IPS-NIHi7 (cell line): ENCODE measurements around the gene MOSPD3.

Experiments used
- DNase-seq: peaks from one replicate; pipeline ENCODE4 v3.0.0; 2012; ENCODE audit warnings: mixed read lengths; ENCODE audit errors: extremely low spot score

MOSPD3 gene

GRCh38 chr7:100590077-100590737 lies 22.1 kb upstream of the MOSPD3 start:
- no peak for DNase-seq

DNA sequence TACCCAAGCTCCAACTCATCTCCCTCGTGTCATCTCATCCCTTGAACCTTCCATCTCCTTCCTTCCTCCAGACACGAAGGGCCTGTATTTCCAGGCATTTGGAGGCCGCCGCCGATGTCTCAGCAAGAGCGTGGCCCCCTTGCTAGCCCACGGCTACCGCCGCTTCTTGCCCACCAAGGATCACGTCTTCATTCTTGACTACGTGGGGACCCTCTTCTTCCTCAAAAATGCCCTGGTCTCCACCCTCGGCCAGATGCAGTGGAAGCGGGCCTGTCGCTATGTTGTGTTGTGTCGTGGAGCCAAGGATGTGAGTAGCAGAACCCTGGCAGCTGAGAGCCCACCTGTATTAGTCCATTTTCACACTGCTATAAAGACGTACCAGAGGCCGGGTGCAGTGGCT lies 20.7 kb upstream of the MOSPD3 start:
- DNase-seq, result no peak

GRCh38 chr7:100595188-100595587 lies 17.2 kb upstream of the MOSPD3 start:
- DNase-seq, result no peak

- DNase-seq, result no peak
Measured at GRCh38 chr7:100598425-100598824, 13.9 kb upstream of the MOSPD3 start.

DNA sequence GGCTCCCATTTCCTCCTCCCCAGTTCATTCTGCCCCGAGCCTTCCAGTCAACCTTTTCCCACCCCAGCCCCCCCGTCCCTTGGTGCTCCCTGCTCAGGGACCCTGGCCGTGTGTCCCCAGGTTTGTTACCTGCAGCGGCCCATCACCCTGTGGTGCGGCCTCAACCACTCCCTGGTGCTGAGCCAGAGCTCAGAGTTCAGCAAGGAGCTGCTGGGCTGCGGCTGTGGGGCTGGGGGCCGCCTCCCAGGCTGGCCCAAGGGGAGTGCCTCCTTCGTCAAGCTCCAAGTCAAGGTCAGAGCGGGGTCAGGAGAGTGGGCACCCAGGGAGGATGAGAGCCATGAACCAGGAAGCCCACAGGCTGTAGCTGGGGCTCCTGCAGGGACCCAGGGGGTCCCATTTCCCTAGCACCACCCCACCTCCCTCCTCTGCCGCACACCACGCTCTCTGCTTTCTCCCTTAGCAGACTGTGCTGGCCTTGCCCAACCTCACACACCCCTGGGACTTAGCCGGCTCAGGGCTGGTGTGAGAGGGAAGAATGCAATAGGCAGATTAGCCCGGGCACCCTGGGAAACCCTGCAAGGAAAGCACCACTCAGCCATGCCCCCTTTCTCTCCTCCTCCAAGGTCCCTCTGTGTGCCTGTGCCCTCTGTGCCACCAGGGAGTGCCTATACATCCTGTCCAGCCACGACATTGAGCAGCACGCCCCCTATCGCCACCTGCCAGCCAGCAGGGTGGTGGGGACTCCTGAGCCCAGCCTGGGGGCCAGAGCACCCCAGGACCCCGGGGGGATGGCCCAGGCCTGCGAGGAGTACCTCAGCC lies 12.2 kb upstream of the MOSPD3 start:
- no peak for DNase-seq

GRCh38 chr7:100600730-100601038 lies 11.7 kb upstream of the MOSPD3 start:
- no peak for DNase-seq

DNA sequence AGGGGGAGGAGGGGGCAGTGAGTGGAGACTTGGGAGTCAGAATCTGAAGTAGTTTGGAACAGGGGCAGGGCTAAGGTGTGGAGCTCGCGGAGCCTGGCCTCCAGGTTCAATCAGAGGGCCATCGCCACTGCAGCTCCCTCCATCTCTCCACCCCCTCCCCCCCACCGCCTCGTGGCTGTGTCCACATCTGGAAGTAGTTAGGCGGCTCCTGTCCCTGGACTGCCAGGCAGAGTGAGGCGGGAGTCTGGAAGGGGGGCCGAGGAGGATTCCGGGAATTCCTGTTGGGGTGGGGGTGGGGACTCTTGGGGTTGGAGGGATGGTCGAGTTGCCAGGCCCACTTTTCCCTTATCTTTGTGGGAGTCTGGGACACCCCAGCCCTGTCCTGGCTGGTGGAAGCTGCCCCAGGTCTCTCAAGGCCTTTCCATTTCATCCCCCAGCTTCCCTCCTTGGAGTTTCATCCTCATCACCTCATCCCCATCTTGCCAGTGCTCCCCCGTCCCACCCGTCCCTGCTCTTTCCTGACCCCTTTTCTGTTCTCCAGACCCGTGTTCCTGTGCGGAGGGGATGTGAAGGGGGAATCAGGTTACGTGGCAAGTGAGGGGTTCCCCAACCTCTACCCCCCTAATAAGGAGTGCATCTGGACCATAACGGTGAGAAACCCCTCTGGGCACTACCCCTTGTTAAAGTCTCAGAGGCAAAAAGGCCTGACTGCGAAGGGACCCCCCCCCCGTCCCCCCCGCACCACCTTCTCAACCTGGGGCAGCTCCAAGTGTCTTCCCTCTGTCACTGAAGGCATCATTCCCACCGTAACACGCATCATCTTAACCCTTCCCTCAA lies 9.2 kb upstream of the MOSPD3 start:
- peak; percentile 73 for DNase-seq

DNA sequence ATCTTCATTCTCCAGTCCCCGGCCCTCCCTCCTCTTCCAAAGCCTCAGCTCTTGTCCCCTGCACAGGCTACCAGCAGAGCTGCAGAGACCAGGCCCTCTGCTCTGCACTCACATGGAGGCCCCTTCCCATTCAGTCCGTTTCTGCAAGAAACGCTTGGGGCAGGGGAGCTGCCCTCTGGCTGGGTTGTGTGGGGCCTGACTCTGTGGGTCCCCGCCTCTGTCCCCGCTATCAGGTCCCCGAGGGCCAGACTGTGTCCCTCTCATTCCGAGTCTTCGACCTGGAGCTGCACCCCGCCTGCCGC lies 8.7 kb upstream of the MOSPD3 start:
- peak; percentile 48 for DNase-seq

- DNase-seq, result peak; percentile 88
Measured at GRCh38 chr7:100604028-100604975, 8.0 kb upstream of the MOSPD3 start.

GRCh38 chr7:100604976-100605911 lies 7.1 kb upstream of the MOSPD3 start:
- DNase-seq, result peak; percentile 38

DNA sequence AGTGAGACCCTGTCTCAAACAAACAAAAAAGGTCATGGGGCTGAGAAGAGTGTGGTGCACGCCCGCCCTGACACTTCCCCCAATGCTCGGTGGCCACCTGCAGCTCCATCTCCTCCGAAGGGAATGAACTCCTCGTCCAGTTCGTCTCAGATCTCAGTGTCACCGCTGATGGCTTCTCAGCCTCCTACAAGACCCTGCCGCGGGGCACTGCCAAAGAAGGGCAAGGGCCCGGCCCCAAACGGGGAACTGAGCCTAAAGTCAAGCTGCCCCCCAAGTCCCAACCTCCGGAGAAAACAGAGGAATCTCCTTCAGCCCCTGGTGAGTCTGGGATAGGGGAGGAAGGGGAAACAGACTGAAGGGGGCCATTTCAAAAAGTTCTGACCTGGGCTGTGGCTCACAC lies 6.0 kb upstream of the MOSPD3 start:
- DNase-seq, result no peak

DNA sequence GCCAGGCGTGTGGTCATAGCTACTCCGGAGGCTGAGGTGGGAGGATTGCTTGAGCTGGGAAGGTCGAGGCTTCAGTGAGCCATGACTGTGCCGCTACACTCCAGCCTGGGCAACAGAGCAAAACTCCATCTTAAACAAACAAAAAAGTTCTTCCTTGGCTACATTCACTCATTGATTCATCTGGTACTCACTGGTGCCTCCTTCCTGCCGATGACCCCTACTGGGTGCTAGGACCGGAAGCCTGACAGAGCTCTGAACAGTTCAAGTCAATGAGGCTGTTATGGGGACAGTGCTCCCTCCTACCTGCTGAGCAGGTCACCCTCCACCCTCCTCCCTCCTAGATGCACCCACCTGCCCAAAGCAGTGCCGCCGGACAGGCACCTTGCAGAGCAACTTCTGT lies 5.2 kb upstream of the MOSPD3 start:
- no peak for DNase-seq

GRCh38 chr7:100609958-100610357 lies 2.4 kb upstream of the MOSPD3 start:
- DNase-seq, result no peak

DNA sequence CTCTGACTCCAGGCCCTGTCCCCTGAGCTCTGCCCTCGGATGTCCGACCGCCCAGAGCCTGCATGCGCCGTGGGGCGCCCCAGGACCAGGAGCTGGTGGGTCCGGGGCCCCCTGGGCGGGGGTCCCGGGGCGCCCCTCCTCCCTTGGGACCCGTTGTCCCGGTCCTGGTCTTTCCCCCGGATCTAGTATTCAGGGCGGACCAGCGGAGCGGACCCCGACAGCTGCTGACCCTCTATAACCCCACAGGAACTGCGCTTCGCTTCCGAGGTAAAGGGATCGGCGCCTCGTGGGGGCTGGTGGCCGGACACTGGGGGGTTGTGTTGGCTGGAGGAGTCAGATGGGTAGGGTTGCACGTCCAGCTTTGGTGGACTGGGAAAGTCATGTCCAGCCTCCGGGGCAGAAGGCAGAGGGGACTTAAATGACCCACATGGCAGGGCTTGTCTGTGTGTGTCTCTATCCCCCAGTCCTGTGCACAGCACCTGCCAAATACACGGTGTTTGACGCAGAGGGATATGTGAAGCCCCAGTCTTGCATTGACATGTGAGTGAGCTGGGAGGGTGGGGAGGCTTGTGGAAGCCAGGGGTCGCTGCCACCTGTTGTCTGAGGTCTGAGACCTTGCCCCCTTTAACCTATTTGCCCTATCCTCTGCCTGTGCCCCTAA lies 520 bp downstream of the MOSPD3 start:
- no peak for DNase-seq

DNA sequence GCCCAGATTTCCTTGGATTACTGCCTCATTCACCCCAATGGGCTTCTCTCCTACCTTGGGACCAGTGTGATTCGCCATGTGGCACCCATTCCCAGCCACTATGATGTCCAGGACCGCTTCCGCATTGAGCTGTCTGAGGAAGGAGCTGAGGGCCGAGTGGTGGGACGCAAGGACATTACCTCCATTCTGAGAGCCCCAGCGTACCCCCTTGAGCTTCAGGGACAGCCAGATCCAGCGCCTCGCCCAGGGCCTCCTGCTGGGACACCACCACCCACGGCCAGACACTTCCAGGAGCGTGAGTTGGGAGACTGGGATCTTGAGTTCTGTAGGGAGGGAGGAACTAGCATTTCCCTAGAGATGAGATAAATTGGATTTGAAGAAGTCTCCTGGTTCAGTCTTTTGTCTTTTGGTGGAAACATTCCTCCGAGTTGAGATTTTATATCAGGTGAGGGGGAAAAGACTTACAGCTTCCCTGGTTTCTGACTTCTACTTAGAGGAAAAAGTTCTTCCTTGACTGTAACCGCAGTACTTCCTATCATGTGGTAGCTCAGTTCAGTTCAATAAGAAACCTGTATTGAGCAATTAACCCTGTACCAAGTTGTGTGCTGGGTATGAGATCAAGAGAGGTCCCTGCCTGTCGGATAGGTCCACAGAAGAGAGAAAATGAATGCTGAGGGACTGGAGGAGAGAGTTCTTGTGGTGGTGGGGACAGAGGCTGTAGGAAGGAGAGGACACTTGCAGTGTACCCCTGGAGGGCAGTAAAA lies 1.3 kb downstream of the MOSPD3 start:
- no peak for DNase-seq

GRCh38 chr7:100614308-100614861 lies 2.0 kb downstream of the MOSPD3 start:
- no peak for DNase-seq

DNA sequence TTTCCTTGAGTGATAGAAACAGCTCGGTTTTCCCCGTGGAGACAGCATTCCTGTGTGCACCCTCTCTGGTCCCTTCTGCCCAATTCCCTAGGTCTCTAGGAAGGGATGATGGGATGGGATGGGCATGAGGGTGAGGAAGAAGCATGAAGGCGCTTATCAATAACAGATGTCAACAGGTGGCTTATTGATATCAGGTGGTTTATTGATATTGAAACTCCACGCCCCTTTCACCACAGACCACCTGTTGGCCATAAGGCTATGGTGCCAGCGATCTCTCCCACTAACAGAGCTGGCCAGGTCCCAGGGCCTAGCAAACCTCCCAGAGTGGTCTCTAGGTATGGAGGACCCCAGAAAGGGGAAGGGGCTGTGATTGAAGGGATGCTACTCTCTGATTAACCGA lies 7.9 kb downstream of the MOSPD3 start:
- no peak for DNase-seq

- DNase-seq, result no peak
Measured at GRCh38 chr7:100620804-100621203, 8.5 kb downstream of the MOSPD3 start.

GRCh38 chr7:100621554-100621953 lies 9.2 kb downstream of the MOSPD3 start:
- no peak for DNase-seq
